HFFc6 (cell line): Measurements from ENCODE around the gene DSG4. TPM values are rescaled to one million over a fixed set of nuclear protein-coding genes. Genes with fewer than 3 reads are reported as not detected.

Source experiments
- DNase-seq: peaks from one replicate; pipeline ENCODE4 v3.0.0-alpha.2; 2018
- H3K27ac Mint-ChIP-seq: 2 replicates; pipeline ENCODE4 v1.8.0; 2020; ENCODE audit warnings: mild to moderate bottlenecking, mixed read lengths
- H3K27me3 Mint-ChIP-seq: 2 replicates; pipeline ENCODE4 v1.8.0; 2021; ENCODE audit warnings: mild to moderate bottlenecking, moderate library complexity, mixed read lengths; ENCODE audit not compliant: insufficient read depth
- H3K36me3 Mint-ChIP-seq: 2 replicates; pipeline ENCODE4 v1.8.0; 2021; ENCODE audit warnings: low read depth, mixed read lengths
- H3K4me1 Mint-ChIP-seq: 2 replicates; pipeline ENCODE4 v1.8.0; 2020; ENCODE audit warnings: low read depth, mixed read lengths
- H3K4me3 Mint-ChIP-seq: 2 replicates; pipeline ENCODE4 v1.8.0; 2020; ENCODE audit warnings: mild to moderate bottlenecking, moderate library complexity, mixed read lengths
- H3K9me3 Mint-ChIP-seq: 2 replicates; pipeline ENCODE4 v1.8.0; 2020; ENCODE audit warnings: mild to moderate bottlenecking, mixed read lengths
- CTCF ChIP-seq: fragments of 200-600 bp; sonication (generic); IDR thresholded peaks from 2 replicates; pipeline ENCODE4 v1.5.0; 2021; ENCODE audit warnings: antibody characterized with exemption, mild to moderate bottlenecking
- total RNA-seq, 6 experiments: library from RNA; stranded (reverse); fragmentation: NEBNext Ultra II Directional; extraction: Animal tissue kit (Norgen Biotek cat#: 25700); gene quantifications; 2 replicates in 1 of 6; 3 replicates in 5 of 6; pipeline ENCODE4 v1.2.3, GENCODE V29; 2021

The DSG4 gene
- total RNA-seq, 6 experiments from 2014 or later = not detected

GRCh38 chr18:31364190-31364589 is 12.4 kb upstream of the DSG4 start:
- no peak for TF ChIP-seq CTCF
- no peak overlapping the region for H3K4me3 Mint-ChIP-seq
- no peak for DNase-seq
- H3K36me3 Mint-ChIP-seq = no peaks in the 10 kb centered on the region
- no peaks in the 10 kb centered on the region for H3K4me1 Mint-ChIP-seq
- no peaks in the 10 kb centered on the region for H3K27me3 Mint-ChIP-seq
- no peak overlapping the region for H3K27ac Mint-ChIP-seq
- peaks cover 29% of the 10 kb centered on the region for H3K9me3 Mint-ChIP-seq

- Mint-ChIP-seq H3K27ac (no peak overlapping the region), H3K4me1 (no peaks in the 10 kb centered on the region), H3K27me3 (no peaks in the 10 kb centered on the region; the same call in 1 of the 2 replicates), H3K36me3 (no peaks in the 10 kb centered on the region; the same call in 1 of the 2 replicates), H3K9me3 (peaks cover 17% of the 10 kb centered on the region), H3K4me3 (no peak overlapping the region)
- TF ChIP-seq CTCF = no peak
- DNase-seq = no peak
Measured at GRCh38 chr18:31369478-31369877, 7.1 kb upstream of the DSG4 start.

- H3K9me3 Mint-ChIP-seq = peaks cover 35% of the 10 kb centered on the region
- no peaks in the 10 kb centered on the region; the same call in 1 of the 2 replicates for H3K36me3 Mint-ChIP-seq
- DNase-seq = no peak
- H3K27ac Mint-ChIP-seq = no peak overlapping the region
- H3K4me1 Mint-ChIP-seq = no peaks in the 10 kb centered on the region
- no peaks in the 10 kb centered on the region; the same call in 1 of the 2 replicates for H3K27me3 Mint-ChIP-seq
- no peak for TF ChIP-seq CTCF
- no peak overlapping the region for H3K4me3 Mint-ChIP-seq
Measured at GRCh38 chr18:31371989-31372388, 4.6 kb upstream of the DSG4 start.

- Mint-ChIP-seq H3K4me3 (no peak overlapping the region), H3K36me3 (no peaks in the 10 kb centered on the region; the same call in 1 of the 2 replicates), H3K27ac (no peak overlapping the region), H3K9me3 (peaks cover 36% of the 10 kb centered on the region), H3K4me1 (no peaks in the 10 kb centered on the region), H3K27me3 (no peaks in the 10 kb centered on the region; the same call in 1 of the 2 replicates)
- TF ChIP-seq CTCF = no peak
- DNase-seq = no peak
Measured at GRCh38 chr18:31373641-31374040, 2.9 kb upstream of the DSG4 start.

GRCh38 chr18:31380912-31381311 is 4.3 kb downstream of the DSG4 start:
- no peaks in the 10 kb centered on the region; the same call in 1 of the 2 replicates for H3K27me3 Mint-ChIP-seq
- H3K4me1 Mint-ChIP-seq = no peaks in the 10 kb centered on the region
- TF ChIP-seq CTCF = no peak
- no peaks in the 10 kb centered on the region for H3K36me3 Mint-ChIP-seq
- H3K4me3 Mint-ChIP-seq = no peak overlapping the region
- DNase-seq = no peak
- H3K27ac Mint-ChIP-seq = no peak overlapping the region
- peaks cover 36% of the 10 kb centered on the region for H3K9me3 Mint-ChIP-seq

- Mint-ChIP-seq H3K9me3 (peaks cover 36% of the 10 kb centered on the region), H3K4me1 (no peaks in the 10 kb centered on the region), H3K36me3 (no peaks in the 10 kb centered on the region)
Measured at GRCh38 chr18:31382107-31382506, 5.5 kb downstream of the DSG4 start.

More at GRCh38 chr18:31382107-31382506, 5.5 kb downstream of the DSG4 start:
- H3K4me3 Mint-ChIP-seq = no peak overlapping the region
- H3K27ac Mint-ChIP-seq = no peak overlapping the region
- no peaks in the 10 kb centered on the region; the same call in 1 of the 2 replicates for H3K27me3 Mint-ChIP-seq
- TF ChIP-seq CTCF = no peak
- no peak for DNase-seq
